Islet of Langerhans (tissue), 1 donor: ENCODE measurements around the gene PHF12.
"Not testable (repeated sequence)": the region's sequence is repeated elsewhere in the genome, so short reads cannot be mapped to it uniquely, and the experiment has no call there.

Source experiments
- FAIRE-seq: peaks from one replicate; lab custom pipeline; 2011; peaks lifted over from hg19 to GRCh38; lab: Jason Lieb, UNC

Gene PHF12

GRCh38 chr17:28882154-28882895, 69.0 kb downstream of the PHF12 start:
- no peak for FAIRE-seq

DNA sequence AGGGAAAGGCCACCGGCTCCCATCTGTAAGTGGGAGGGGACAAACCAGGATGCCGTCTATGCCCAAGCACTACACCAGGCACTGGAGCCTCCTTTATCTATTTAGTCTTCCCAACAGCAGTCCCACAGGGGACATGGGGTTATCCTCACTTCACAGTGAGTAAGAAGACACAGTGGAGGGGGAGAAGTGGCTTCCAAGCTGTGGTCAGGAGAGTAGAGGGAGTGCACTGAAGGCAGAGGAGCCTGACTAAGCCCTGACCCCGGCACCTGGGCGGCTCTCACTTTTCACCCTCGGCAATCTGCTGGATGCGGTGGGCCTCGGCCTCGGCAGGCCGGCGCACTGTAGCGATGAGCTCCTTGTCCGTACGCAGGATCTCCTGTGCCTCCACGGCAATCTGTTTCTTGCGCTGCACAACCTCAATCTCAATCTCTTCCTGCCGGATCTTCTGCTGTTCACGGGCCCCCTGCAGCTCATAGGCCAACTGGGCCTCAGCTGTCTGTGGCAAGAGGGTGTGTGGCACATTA, 69.7 kb downstream of the PHF12 start:
- no peak for FAIRE-seq

DNA sequence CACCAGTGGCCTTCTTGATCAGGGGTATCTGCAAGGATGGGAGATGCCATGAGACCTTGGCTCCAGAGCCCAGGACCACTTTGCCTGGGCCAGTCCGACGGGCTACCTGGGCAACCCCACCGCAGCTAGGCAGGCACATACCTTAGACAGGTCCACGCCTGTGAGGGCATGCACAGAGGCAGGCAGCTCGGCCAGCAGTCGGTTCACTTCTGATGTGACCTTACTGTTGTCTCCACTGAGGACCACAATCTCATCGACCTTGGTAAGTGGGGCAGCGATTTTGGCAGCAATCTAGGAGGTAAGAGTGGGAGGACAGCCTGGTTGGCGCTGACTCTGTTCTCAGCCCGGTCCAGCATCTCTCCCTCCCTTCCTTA, 70.8 kb downstream of the PHF12 start:
- FAIRE-seq = no peak

- no peak for FAIRE-seq
These were observed 71.3 kb downstream of the PHF12 start for GRCh38 chr17:28879886-28880571.

DNA sequence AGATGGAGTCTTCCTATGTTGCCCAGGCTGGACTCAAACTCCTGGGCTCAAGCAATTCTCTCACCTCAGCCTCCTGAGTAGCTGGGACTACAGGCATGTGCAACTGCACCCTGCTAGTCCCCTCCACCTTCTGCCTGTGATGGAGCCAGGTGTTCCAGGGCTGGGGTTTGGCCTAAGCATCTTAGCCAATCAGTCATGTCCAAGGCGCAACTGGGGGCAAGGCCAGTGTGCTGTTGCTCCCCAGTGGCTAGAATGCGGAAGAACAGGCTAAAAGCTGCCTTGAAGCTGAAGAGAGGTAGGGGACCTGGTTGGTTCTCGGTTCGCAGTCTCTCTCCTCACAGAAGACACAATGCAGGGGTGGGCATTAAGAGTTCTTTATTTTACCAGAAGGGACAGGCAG, 72.3 kb downstream of the PHF12 start:
- no peak for FAIRE-seq

- no peak for FAIRE-seq
These were observed 73.0 kb downstream of the PHF12 start for GRCh38 chr17:28878158-28878910.

GRCh38 chr17:28877150-28877711, 74.1 kb downstream of the PHF12 start:
- not testable (repeated sequence) for FAIRE-seq

GRCh38 chr17:28875848-28876550, 75.3 kb downstream of the PHF12 start:
- no peak for FAIRE-seq

DNA sequence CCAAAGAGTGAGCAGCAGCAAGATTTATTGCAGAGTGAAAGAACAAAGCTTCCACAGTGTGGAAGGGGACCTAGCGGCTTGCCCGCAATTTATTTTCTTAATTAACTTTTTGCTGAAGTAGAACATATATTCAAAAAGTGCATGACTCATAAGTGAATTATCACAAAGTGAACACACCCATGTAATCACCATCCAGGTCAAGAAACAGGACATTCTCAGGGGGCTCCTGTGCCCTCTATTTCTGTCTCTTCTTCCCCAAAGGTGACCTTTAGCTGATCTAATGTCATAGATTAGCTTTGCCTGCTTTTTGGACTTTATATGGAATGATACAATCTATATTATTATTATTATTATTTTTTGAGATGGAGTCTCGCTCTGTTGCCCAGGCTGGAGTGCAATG, 76.6 kb downstream of the PHF12 start:
- FAIRE-seq = no peak

- FAIRE-seq = no peak
These were observed 77.5 kb downstream of the PHF12 start for GRCh38 chr17:28873839-28874238.

DNA sequence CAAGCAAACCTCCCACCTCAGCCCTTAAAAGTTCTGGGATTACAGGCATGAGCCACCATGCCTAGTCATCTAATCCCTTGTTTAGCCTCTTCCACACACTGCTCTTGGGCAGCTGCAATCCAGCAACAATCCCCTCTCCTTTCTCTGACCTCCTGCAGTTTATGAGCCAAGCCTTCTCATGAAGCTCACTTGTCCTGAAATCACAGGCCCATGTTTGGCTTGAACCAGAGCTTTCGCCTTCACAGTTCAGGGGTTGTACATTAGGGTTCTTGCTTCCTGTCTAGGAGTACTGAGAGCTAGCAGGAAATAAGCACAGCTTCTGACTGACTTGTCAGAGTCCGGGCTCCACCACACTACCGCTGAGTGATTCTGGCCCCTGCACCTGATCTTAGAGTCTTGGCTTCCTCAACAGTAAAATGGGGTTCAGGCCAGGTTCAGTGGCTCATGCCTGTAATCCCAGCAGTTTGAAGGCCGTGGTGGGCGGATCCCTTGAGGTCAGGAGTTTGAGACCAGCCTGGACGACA, 80.2 kb downstream of the PHF12 start:
- FAIRE-seq = no peak

- FAIRE-seq = no peak
These were observed 84.0 kb downstream of the PHF12 start for GRCh38 chr17:28867276-28867675.

- no peak for FAIRE-seq
These were observed 85.2 kb downstream of the PHF12 start for GRCh38 chr17:28865946-28866752.

DNA sequence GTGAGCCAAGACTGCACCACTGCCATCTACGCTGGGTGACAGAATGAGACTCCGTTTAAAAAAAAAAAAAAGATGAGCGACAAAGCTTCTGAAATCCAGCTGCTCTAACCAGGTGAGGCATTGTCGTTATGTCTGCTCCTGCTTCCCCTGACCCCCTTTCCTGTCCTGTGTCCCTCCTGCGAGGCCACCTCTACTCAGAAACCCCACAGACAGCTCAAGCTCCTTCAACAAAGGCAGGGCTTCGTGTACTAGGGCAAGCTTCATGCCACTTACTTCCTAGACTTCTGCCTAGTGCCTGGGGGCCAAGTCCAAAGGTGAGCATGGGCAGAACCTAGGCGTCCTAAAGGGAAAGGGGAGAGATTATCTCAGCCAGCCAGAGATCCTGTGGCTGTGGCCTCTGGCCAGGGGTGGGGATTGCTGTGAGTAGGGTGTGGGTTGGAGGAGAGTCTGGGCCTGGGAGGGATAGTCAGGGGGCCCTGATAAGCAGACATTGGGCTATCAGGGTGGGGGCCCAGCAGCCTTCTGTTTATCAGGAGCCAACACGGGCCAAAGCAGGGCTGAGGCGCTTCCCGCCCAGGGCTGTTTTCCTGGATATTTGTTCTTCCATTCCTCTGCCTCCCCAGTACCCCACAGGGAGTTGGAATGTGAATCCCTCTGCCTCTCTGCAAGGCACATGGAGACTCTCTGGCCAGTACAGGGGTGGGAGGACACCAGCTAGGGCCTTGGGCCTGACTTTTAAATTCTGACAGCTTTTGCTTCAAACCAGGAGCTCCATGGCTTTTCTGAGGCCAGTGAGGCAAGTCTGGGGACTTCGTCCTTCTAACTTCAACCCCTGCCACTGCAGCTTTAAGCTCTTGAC, 86.1 kb downstream of the PHF12 start:
- no peak for FAIRE-seq

- FAIRE-seq = no peak
These were observed 87.4 kb downstream of the PHF12 start for GRCh38 chr17:28863953-28864352.

GRCh38 chr17:28862561-28862960, 88.8 kb downstream of the PHF12 start:
- FAIRE-seq = no peak

DNA sequence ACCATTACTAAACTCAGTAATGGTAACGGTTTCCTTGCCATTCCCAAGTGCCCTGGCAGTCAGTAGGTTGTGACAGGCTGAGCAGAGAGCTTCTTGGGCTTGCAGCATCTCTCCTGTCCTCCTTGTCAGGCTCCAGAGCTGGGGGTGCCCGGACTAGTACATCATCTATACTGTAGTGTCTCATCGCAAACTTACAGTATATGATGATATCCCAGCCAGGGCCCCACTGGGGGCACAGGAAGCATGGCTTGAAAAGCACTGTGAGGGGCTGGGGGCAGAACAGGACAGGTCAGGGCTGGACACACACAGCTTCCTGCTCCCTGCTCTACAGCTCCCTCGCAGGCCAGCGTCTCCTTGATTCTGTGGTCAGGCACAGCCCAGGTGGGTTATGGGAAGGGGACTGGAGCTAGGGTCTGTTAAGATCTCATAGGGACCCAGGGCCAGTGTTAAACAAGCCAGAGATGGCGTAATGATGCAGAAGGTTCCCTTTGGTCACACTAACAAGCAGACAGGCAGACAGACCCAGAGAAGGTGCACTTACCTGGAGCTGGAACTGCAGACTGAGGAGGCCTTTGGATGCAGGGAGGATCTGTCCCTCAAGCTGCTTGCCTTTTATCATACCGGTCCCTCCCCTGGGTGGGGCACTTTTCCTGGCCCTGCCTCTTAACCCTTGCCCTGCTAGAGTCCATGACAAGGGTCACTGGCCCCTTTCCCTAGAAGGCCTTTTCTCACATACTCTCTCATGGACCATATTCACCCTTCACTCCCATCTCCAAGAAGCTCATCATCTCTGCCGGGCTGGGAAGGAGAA, 89.7 kb downstream of the PHF12 start:
- FAIRE-seq = no peak

- FAIRE-seq = no peak
These were observed 90.9 kb downstream of the PHF12 start for GRCh38 chr17:28860363-28860808.

- no peak for FAIRE-seq
These were observed 92.4 kb downstream of the PHF12 start for GRCh38 chr17:28858801-28859355.
